H9 (cell line): Measurements from ENCODE around the gene RFX4. TPM values are rescaled to one million over a fixed set of nuclear protein-coding genes. Genes with fewer than 3 reads are reported as not detected.

ENCODE experiments used
- DNase-seq: peaks from one replicate; pipeline ENCODE4 v3.0.0-alpha.2; 2017
- H2AFZ ChIP-seq: one replicate; pipeline ENCODE4 v1.6.1; 2013; ENCODE audit warnings: mild to moderate bottlenecking, low read length, control low read depth, moderate library complexity
- H2AK5ac ChIP-seq: 2 replicates; pipeline ENCODE4 v1.6.1; 2013; ENCODE audit warnings: low read length, control low read depth, mixed read lengths; ENCODE audit not compliant: insufficient read length
- H2BK120ac ChIP-seq: one replicate; pipeline ENCODE4 v1.6.1; 2013; ENCODE audit warnings: low read depth, mild to moderate bottlenecking, low read length, control low read depth, inconsistent platforms; ENCODE audit not compliant: poor library complexity, severe bottlenecking
- H2BK12ac ChIP-seq: 2 replicates; pipeline ENCODE4 v1.6.1; 2013; ENCODE audit warnings: low read length, control low read depth, mixed read lengths, low read depth; ENCODE audit not compliant: insufficient read length
- H2BK15ac ChIP-seq: 2 replicates; pipeline ENCODE4 v1.6.1; 2013; ENCODE audit warnings: low read depth, low read length, control low read depth
- H2BK20ac ChIP-seq: one replicate; pipeline ENCODE4 v1.6.1; 2013; ENCODE audit warnings: low read depth, mild to moderate bottlenecking, low read length, control low read depth, inconsistent platforms; ENCODE audit not compliant: poor library complexity, severe bottlenecking
- H2BK5ac ChIP-seq: 2 replicates; pipeline ENCODE4 v1.6.1; 2013; ENCODE audit warnings: low read length, control low read depth, mixed read lengths; ENCODE audit not compliant: insufficient read length
- H3K14ac ChIP-seq: 2 replicates; pipeline ENCODE4 v1.6.1; 2013; ENCODE audit warnings: low read length, control low read depth; ENCODE audit not compliant: insufficient read depth
- H3K18ac ChIP-seq: 2 replicates; pipeline ENCODE4 v1.6.1; 2013; ENCODE audit warnings: low read depth, mild to moderate bottlenecking, mixed read lengths, low read length, control low read depth; ENCODE audit not compliant: insufficient read length
- H3K23ac ChIP-seq: 2 replicates; pipeline ENCODE4 v1.6.1; 2013; ENCODE audit warnings: low read length, control low read depth, mixed read lengths, low read depth; ENCODE audit not compliant: insufficient read length
- H3K23me2 ChIP-seq: 2 replicates; pipeline ENCODE4 v1.6.1; 2013; ENCODE audit warnings: low read depth, mild to moderate bottlenecking, mixed read lengths, low read length, control low read depth; ENCODE audit not compliant: insufficient read length, poor library complexity, severe bottlenecking
- H3K27ac ChIP-seq: 2 replicates; pipeline ENCODE4 v1.5.1; 2013; ENCODE audit warnings: low read length, control low read depth, mixed read lengths, low read depth; ENCODE audit not compliant: insufficient read length
- H3K27me3 ChIP-seq: 2 replicates; pipeline ENCODE4 v1.6.1; 2013; ENCODE audit warnings: low read length, control low read depth, inconsistent platforms; ENCODE audit not compliant: insufficient read depth
- H3K4ac ChIP-seq: 2 replicates; pipeline ENCODE4 v1.6.1; 2013; ENCODE audit warnings: low read depth, mild to moderate bottlenecking, control low read depth, inconsistent platforms, low read length, moderate library complexity
- H3K4me1 ChIP-seq: 2 replicates; pipeline ENCODE4 v1.6.1; 2013; ENCODE audit warnings: low read length, control low read depth, inconsistent platforms; ENCODE audit not compliant: insufficient read depth
- H3K4me2 ChIP-seq: 2 replicates; pipeline ENCODE4 v1.6.1; 2013; ENCODE audit warnings: low read length, control low read depth, mixed read lengths; ENCODE audit not compliant: insufficient read length, insufficient read depth
- H3K56ac ChIP-seq: 2 replicates; pipeline ENCODE4 v1.6.1; 2013; ENCODE audit warnings: low read depth, mild to moderate bottlenecking, mixed read lengths, low read length, control low read depth; ENCODE audit not compliant: insufficient read length
- H3K79me1 ChIP-seq: 2 replicates; pipeline ENCODE4 v1.6.1; 2013; ENCODE audit warnings: low read depth, mild to moderate bottlenecking, moderate library complexity, low read length, control low read depth, inconsistent platforms; ENCODE audit not compliant: insufficient read depth, poor library complexity, severe bottlenecking
- H3K79me2 ChIP-seq: 2 replicates; pipeline ENCODE4 v1.6.1; 2013; ENCODE audit warnings: low read length, control low read depth, inconsistent platforms; ENCODE audit not compliant: insufficient read depth
- H3K9ac ChIP-seq: 2 replicates; pipeline ENCODE4 v1.6.1; 2013; ENCODE audit warnings: low read length, control low read depth, mixed read lengths; ENCODE audit not compliant: insufficient read length; ENCODE audit errors: extremely low read depth
- H3K9me3 ChIP-seq: one replicate; pipeline ENCODE4 v1.6.1; 2013; ENCODE audit warnings: low read depth, low read length, inconsistent platforms; ENCODE audit not compliant: control insufficient read depth
- H3T11ph ChIP-seq: one replicate; pipeline ENCODE4 v1.6.1; 2013; ENCODE audit warnings: mild to moderate bottlenecking, low read length, control low read depth, inconsistent platforms
- H4K20me1 ChIP-seq: one replicate; pipeline ENCODE4 v1.6.1; 2013; ENCODE audit not compliant: control insufficient read depth, insufficient read length, insufficient read depth
- H4K5ac ChIP-seq: 2 replicates; pipeline ENCODE4 v1.6.1; 2013; ENCODE audit warnings: low read depth, mild to moderate bottlenecking, mixed read lengths, low read length, control low read depth; ENCODE audit not compliant: insufficient read length
- H4K8ac ChIP-seq: replicated peaks from 2 replicates; pipeline ENCODE4 v1.6.1; 2013; ENCODE audit warnings: low read length, control low read depth, mixed read lengths, low read depth; ENCODE audit not compliant: insufficient read length
- H4K91ac ChIP-seq: 2 replicates; pipeline ENCODE4 v1.6.1; 2013; ENCODE audit warnings: low read depth, mild to moderate bottlenecking, moderate library complexity, mixed read lengths, low read length, control low read depth; ENCODE audit not compliant: insufficient read length
- H3K27ac Mint-ChIP-seq, 3 experiments: 2 replicates in 2 of 3; 3 replicates in 1 of 3; pipeline ENCODE4 v1.8.0; 2020 to 2021; ENCODE audit warnings: mixed read lengths in 3 of 3, mild to moderate bottlenecking in 1 of 3, moderate library complexity in 1 of 3
- H3K27me3 Mint-ChIP-seq: 2 replicates; pipeline ENCODE4 v1.8.0; 2021; ENCODE audit warnings: low read depth, mild to moderate bottlenecking, moderate library complexity, mixed read lengths
- H3K36me3 Mint-ChIP-seq, 3 experiments: 2 replicates in 2 of 3; 3 replicates in 1 of 3; pipeline ENCODE4 v1.8.0; 2020 to 2021; ENCODE audit warnings: low read depth in 3 of 3, mixed read lengths in 3 of 3; ENCODE audit not compliant: insufficient read depth in 1 of 3
- H3K4me1 Mint-ChIP-seq, 2 experiments: 2 replicates each; pipeline ENCODE4 v1.8.0; 2020; ENCODE audit warnings: mixed read lengths in 2 of 2
- H3K4me3 Mint-ChIP-seq, 2 experiments: 2 replicates in 1 of 2; 3 replicates in 1 of 2; pipeline ENCODE4 v1.8.0; 2020 to 2021; ENCODE audit warnings: mild to moderate bottlenecking in 2 of 2, mixed read lengths in 2 of 2, moderate library complexity in 1 of 2
- H3K9me3 Mint-ChIP-seq, 2 experiments: 2 replicates in 1 of 2; 3 replicates in 1 of 2; pipeline ENCODE4 v1.8.0; 2020; ENCODE audit warnings: mild to moderate bottlenecking in 2 of 2, mixed read lengths in 2 of 2, moderate library complexity in 1 of 2
- WGBS: extraction: QIAGEN DNeasy Blood & Tissue Kit; methylation state at CpG from one replicate; pipeline ENCODE4 v1.1.7; 2013; ENCODE audit warnings: missing lambda C conversion rate, low lambda C conversion rate, mixed read lengths; ENCODE audit not compliant: insufficient read length; ENCODE audit errors: extremely low coverage; 5-methylcytosine and 5-hydroxymethylcytosine counted together
- total RNA-seq: library from RNA; stranded (reverse); gene quantifications from 2 replicates; pipeline ENCODE4 v1.2.1, GENCODE V29; 2021
- TF ChIP-seq, protein P1 (sequence below): fragments of 200-600 bp; sonication (generic); conservative IDR thresholded peaks from 3 replicates; pipeline ENCODE4 v1.8.0; 2021; ENCODE audit warnings: antibody characterized with exemption, mild to moderate bottlenecking

RFX4 gene
- total RNA-seq, 1 experiment from 2014 or later, result 0.57 TPM

DNA sequence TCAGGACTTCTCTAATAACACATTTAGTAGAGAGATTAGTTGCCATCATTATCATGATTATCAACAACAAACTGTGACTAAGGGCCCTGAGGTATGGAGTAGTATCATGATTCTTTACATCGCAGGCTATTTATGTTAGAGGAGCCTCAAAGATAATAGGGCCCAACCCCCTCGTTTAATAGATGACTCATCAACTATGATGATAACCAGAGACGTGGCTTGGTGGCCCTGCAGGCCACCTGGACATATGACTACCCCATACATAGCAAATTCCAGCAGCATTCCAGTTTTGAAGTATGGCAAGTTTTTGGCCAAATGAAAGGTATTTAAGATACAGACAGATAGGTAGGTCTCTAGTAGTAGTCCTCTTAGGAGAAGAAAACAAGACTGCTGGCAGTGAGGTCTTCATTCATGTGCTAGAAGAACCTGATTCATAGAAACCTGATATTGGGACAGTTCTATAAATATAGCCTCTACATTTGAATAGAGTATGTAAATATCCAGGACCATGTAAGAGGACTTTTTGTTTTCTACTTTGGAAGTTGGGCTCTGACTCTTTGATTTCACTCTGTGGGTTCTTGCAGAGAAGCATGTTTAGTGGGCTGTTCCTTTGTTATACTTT is 197.3 kb downstream of the RFX4 start:
- Histone ChIP-seq H2BK15ac (no peak overlapping the region), H4K20me1 (no peaks in the 10 kb centered on the region), H2BK20ac (no peak overlapping the region), H2AFZ (no peak overlapping the region), H3K4me1 (peaks cover 11% of the 10 kb centered on the region; the same call in 1 of the 2 replicates), H2BK5ac (no peak overlapping the region), H3K27ac (no peak overlapping the region), H3K79me2 (peaks cover 24% of the 10 kb centered on the region), H2AK5ac (no peak overlapping the region), H3K79me1 (peaks cover 4% of the 10 kb centered on the region), H3K4ac (no peak overlapping the region), H2BK120ac (no peak overlapping the region), H2BK12ac (no peak overlapping the region), H3K23me2 (no peaks in the 10 kb centered on the region), H3K23ac (no peak overlapping the region), H3K14ac (no peak overlapping the region), H4K8ac (no peak overlapping the region), H3T11ph (no peak overlapping the region), H4K5ac (no peak overlapping the region), H3K4me2 (no peak overlapping the region), H3K18ac (no peak overlapping the region), H3K27me3 (no peaks in the 10 kb centered on the region), H3K9me3 (no peaks in the 10 kb centered on the region), H4K91ac (no peak overlapping the region), H3K56ac (no peak overlapping the region), H3K9ac (no peak overlapping the region)
- Mint-ChIP-seq H3K36me3 (peaks cover 6 to 19% (median 8%) of the 10 kb centered on the region in 3 experiments; a peak in 5 of 7 replicates), H3K9me3 (no peaks in the 10 kb centered on the region), H3K4me3 (no peak overlapping the region), H3K4me1 (peaks cover 57 to 63% of the 10 kb centered on the region in 2 experiments), H3K27ac (peak overlapping the region in 1 of 3 experiments; percentile 55; a peak in 2 of 7 replicates), H3K27me3 (no peaks in the 10 kb centered on the region)
- WGBS, result no CpG with 5 or more reads among the region's 3 CpGs
- TF ChIP-seq, protein P1, sequence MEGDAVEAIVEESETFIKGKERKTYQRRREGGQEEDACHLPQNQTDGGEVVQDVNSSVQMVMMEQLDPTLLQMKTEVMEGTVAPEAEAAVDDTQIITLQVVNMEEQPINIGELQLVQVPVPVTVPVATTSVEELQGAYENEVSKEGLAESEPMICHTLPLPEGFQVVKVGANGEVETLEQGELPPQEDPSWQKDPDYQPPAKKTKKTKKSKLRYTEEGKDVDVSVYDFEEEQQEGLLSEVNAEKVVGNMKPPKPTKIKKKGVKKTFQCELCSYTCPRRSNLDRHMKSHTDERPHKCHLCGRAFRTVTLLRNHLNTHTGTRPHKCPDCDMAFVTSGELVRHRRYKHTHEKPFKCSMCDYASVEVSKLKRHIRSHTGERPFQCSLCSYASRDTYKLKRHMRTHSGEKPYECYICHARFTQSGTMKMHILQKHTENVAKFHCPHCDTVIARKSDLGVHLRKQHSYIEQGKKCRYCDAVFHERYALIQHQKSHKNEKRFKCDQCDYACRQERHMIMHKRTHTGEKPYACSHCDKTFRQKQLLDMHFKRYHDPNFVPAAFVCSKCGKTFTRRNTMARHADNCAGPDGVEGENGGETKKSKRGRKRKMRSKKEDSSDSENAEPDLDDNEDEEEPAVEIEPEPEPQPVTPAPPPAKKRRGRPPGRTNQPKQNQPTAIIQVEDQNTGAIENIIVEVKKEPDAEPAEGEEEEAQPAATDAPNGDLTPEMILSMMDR, result no peak
- DNase-seq, result no peak
